Natural killer cell (primary cell): Measurements from ENCODE around the gene LRRC56. TPM values are rescaled to one million over a fixed set of nuclear protein-coding genes. Genes with fewer than 3 reads are reported as not detected.

ENCODE experiments used
- ATAC-seq, 3 donors: fragments of 150-1000 bp in 2 of 3; fragments of 200-7000 bp in 1 of 3; cut with Tn5 transposase; 1 replicate in 1 of 3; 2 replicates in 2 of 3; pipeline ENCODE4 v1.10.0; 2021; ENCODE audit warnings: mild to moderate bottlenecking in 2 of 3, moderate library complexity in 2 of 3
- DNase-seq, 2 donors: peaks; one replicate each; pipeline versions ENCODE4 v3.0.0 to v3.0.0-alpha.2; 2013 to 2021; ENCODE audit warnings: mixed read lengths in 1 of 2
- H3K27ac ChIP-seq: one replicate; pipeline ENCODE4 v1.5.1; 2013; ENCODE audit warnings: mild to moderate bottlenecking, low read length
- H3K27me3 ChIP-seq: one replicate; pipeline ENCODE4 v1.6.1; 2013; ENCODE audit warnings: low read length; ENCODE audit not compliant: control insufficient read depth, insufficient read depth
- H3K36me3 ChIP-seq: one replicate; pipeline ENCODE4 v1.6.1; 2013; ENCODE audit warnings: low read length; ENCODE audit not compliant: control insufficient read depth, insufficient read depth
- H3K4me1 ChIP-seq: one replicate; pipeline ENCODE4 v1.6.1; 2013; ENCODE audit warnings: low read length; ENCODE audit not compliant: control insufficient read depth, insufficient read depth
- H3K4me3 ChIP-seq: one replicate; pipeline ENCODE4 v1.5.1; 2013; ENCODE audit warnings: low read length
- H3K9me3 ChIP-seq: one replicate; pipeline ENCODE4 v1.6.1; 2013; ENCODE audit warnings: low read length; ENCODE audit not compliant: control insufficient read depth, insufficient read depth
- H3K27ac Mint-ChIP-seq, 2 donors: one replicate each; pipeline ENCODE4 v1.8.0; 2022; ENCODE audit warnings: mild to moderate bottlenecking in 2 of 2, mixed read lengths in 2 of 2, moderate library complexity in 1 of 2
- H3K27me3 Mint-ChIP-seq, 2 donors: one replicate each; pipeline ENCODE4 v1.8.0; 2022; ENCODE audit warnings: low read depth in 2 of 2, mixed read lengths in 2 of 2
- H3K36me3 Mint-ChIP-seq: one replicate; pipeline ENCODE4 v1.8.0; 2022; ENCODE audit warnings: mixed read lengths
- H3K4me1 Mint-ChIP-seq, 2 donors: one replicate each; pipeline ENCODE4 v1.8.0; 2022; ENCODE audit warnings: mixed read lengths in 2 of 2
- H3K4me3 Mint-ChIP-seq: one replicate; pipeline ENCODE4 v1.8.0; 2022; ENCODE audit warnings: mild to moderate bottlenecking, moderate library complexity, mixed read lengths
- H3K9me3 Mint-ChIP-seq, 2 donors: one replicate each; pipeline ENCODE4 v1.8.0; 2022; ENCODE audit warnings: mixed read lengths in 2 of 2
- WGBS: methylation state at CpG from one replicate; pipeline ENCODE4 v1.1.7; 2013; ENCODE audit warnings: missing lambda C conversion rate; ENCODE audit not compliant: insufficient coverage; 5-methylcytosine and 5-hydroxymethylcytosine counted together
- intact Hi-C: fragments of 100-400 bp; cut with micrococcal nuclease; formaldehyde crosslinking; loops from one replicate; pipeline ENCODE4 v1.14.2; 2022
- total RNA-seq, 4 donors: library from RNA; stranded (reverse); fragments of 120-200 nt in 1 of 4; gene quantifications; one replicate each; pipeline versions ENCODE4 v1.2.3 to v1.2.4, GENCODE V29; 2013 to 2022
- TF ChIP-seq, protein P1 (sequence below): fragments of 200-600 bp; IDR thresholded peaks from one replicate; pipeline ENCODE4 v1.8.0; 2022; ENCODE audit warnings: antibody characterized with exemption

Gene LRRC56
- total RNA-seq, 3 donors from 2014 or later (not counting 1 experiment from before 2014, with no cell fraction given): 1.5 to 2.4 (median 2.2) TPM

DNA sequence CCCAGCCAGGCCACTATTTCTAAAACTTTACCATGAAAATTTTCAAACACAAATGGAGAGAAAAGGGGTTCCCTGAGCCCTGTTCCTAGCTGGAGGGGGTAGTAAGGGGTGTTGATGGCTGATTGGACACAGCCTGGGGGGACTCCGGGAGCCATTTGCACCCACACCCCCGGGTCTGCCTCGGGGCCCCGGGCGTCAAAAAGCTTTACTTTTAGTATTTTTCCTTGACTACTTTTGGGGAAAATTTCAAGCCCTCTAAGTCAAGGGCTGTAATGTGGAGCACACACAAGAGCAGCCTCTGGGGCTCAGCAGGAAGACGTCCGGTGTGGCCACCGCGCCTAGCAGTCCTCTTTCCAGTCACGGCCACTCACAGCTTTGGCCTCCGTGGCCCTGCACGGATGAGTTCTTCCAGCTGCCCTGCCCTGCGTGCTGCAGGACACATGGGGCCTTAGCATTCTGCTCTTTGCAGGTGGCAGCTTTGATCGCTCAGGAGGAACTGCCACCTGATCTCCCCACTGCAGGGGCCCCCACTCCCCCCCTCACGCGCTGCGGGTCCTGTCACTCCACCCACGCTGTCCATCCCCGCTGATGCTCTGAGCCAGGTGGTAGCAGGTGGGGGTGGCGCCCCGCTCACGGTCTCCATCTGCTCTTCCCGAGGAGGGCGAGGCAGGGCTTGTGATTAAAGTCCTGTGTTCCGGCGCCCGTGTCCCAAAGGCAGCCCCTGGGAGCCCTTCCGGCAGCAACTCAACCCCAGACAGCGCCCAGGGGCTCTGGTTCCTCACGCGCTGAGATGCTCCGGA lies 44.7 kb upstream of the LRRC56 start:
- ATAC-seq: no peak
- H3K27ac ChIP-seq: no peak overlapping the region
- no peak overlapping the region for H3K4me3 ChIP-seq
- no peak for DNase-seq
- peaks cover 0 to 6% of the 10 kb centered on the region in 2 donors for H3K4me1 Mint-ChIP-seq
- H3K4me1 ChIP-seq: no peaks in the 10 kb centered on the region
- intact Hi-C loops: no loop called here
- H3K9me3 ChIP-seq: no peaks in the 10 kb centered on the region
- H3K36me3 Mint-ChIP-seq: peaks cover 7% of the 10 kb centered on the region
- H3K27ac Mint-ChIP-seq: peak overlapping the region in 1 of 2 donors; percentile 42
- TF ChIP-seq, protein P1, sequence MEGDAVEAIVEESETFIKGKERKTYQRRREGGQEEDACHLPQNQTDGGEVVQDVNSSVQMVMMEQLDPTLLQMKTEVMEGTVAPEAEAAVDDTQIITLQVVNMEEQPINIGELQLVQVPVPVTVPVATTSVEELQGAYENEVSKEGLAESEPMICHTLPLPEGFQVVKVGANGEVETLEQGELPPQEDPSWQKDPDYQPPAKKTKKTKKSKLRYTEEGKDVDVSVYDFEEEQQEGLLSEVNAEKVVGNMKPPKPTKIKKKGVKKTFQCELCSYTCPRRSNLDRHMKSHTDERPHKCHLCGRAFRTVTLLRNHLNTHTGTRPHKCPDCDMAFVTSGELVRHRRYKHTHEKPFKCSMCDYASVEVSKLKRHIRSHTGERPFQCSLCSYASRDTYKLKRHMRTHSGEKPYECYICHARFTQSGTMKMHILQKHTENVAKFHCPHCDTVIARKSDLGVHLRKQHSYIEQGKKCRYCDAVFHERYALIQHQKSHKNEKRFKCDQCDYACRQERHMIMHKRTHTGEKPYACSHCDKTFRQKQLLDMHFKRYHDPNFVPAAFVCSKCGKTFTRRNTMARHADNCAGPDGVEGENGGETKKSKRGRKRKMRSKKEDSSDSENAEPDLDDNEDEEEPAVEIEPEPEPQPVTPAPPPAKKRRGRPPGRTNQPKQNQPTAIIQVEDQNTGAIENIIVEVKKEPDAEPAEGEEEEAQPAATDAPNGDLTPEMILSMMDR: no peak
- H3K27me3 Mint-ChIP-seq: no peaks in the 10 kb centered on the region
- H3K36me3 ChIP-seq: peaks cover 34% of the 10 kb centered on the region
- WGBS: 88% methylated on average over 32 of the region's 32 CpGs
- H3K27me3 ChIP-seq: no peaks in the 10 kb centered on the region
- no peaks in the 10 kb centered on the region for H3K9me3 Mint-ChIP-seq
- no peak overlapping the region for H3K4me3 Mint-ChIP-seq

DNA sequence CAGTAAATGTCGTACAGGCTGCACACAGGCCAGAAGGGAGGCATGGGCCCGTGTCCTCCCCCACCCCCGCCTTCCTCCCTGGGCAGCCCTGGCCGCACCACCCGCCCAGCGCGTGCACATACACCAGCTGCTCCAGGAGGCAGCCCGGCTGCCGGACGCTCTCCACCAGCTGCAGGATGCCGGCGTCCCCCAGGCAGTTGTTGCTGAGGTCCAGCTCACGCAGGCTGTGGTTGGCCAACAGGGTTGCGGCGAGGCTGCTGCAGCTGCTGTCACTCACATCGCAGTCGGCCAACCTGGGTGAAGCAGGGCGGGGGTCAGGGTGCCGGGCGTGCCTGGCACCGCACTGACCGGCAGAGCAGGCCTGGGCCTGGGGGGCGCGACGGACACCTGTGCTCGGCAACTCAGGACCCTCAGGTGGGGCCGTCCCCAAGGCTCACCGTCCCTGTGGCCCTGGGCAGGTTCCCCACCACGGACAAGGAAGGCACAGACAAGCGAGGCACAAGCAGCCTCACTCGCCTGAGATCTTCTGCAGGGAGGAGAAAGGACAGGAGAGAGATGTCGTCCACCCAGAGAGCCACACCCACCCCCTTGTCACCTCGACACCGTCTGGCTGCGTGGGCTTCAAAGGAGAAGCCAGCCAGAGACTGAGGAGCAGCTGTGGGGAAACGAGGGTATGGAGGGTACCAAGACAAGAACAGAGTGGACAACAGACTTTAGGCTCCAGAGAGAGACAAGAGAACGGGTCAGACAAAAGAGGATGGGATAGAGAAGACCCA lies 42.4 kb upstream of the LRRC56 start:
- peaks cover 0 to 7% of the 10 kb centered on the region in 2 donors for H3K4me1 Mint-ChIP-seq
- Histone ChIP-seq H3K9me3 (no peaks in the 10 kb centered on the region), H3K4me3 (no peak overlapping the region), H3K27ac (no peak overlapping the region), H3K27me3 (no peaks in the 10 kb centered on the region), H3K36me3 (peaks cover 52% of the 10 kb centered on the region), H3K4me1 (no peaks in the 10 kb centered on the region)
- TF ChIP-seq, protein P1: no peak
- 92% methylated on average over 37 of the region's 37 CpGs for WGBS
- no peak overlapping the region for H3K4me3 Mint-ChIP-seq
- peaks cover 9% of the 10 kb centered on the region for H3K36me3 Mint-ChIP-seq
- intact Hi-C loops: no loop called here
- no peaks in the 10 kb centered on the region for H3K27me3 Mint-ChIP-seq
- H3K9me3 Mint-ChIP-seq: no peaks in the 10 kb centered on the region
- ATAC-seq (no peak), DNase-seq (no peak)
- H3K27ac Mint-ChIP-seq: no peak overlapping the region

DNA sequence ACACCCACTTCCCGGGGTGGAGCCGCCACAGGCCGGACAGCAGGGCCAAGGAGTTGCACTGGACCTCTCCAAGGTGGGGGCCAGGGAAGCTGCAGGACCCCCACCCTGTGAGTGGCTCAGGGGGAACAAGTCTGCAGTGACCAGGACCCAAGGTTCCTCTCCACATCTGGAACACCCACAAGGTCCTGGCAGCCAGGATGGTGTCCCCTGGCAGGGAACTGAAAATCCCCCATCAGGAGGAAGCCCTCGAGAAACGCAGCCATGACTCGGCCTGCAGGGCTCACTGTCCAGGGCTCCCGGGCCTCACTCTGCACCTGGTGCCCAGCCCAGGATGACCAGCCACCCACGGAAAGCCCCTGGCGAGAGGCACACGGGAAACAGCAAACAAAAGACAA lies 41.8 kb upstream of the LRRC56 start:
- Histone ChIP-seq H3K4me3 (no peak overlapping the region), H3K4me1 (no peaks in the 10 kb centered on the region), H3K27me3 (no peaks in the 10 kb centered on the region), H3K9me3 (no peaks in the 10 kb centered on the region), H3K27ac (no peak overlapping the region), H3K36me3 (peaks cover 57% of the 10 kb centered on the region)
- H3K36me3 Mint-ChIP-seq: peaks cover 9% of the 10 kb centered on the region
- no peaks in the 10 kb centered on the region for H3K27me3 Mint-ChIP-seq
- H3K9me3 Mint-ChIP-seq: no peaks in the 10 kb centered on the region
- H3K4me3 Mint-ChIP-seq: no peak overlapping the region
- WGBS: 92% methylated on average over 10 of the region's 10 CpGs
- no peak for DNase-seq
- TF ChIP-seq, protein P1: no peak
- ATAC-seq: no peak
- H3K27ac Mint-ChIP-seq: no peak overlapping the region
- peaks cover 0 to 7% of the 10 kb centered on the region in 2 donors for H3K4me1 Mint-ChIP-seq
- intact Hi-C loops: no loop called here
